SK-N-SH treated with all-trans-retinoic acid at 6 μM for 48 hours (cell line): ENCODE data around the gene DOC2B.

Experiments used
- ATAC-seq: fragments of 200-7000 bp; cut with Tn5 transposase; 3 replicates; pipeline ENCODE4 v1.9.1; 2020; ENCODE audit warnings: mild to moderate bottlenecking, moderate library complexity
- ARNTL ChIP-seq: fragments of 450-650 bp; formaldehyde crosslinking; IDR thresholded peaks from 2 replicates; pipeline ENCODE4 v1.5.0; 2020; ENCODE audit warnings: low read depth, mild to moderate bottlenecking, moderate library complexity, borderline replicate concordance
- BACH2 ChIP-seq: fragments of 250-450 bp; sonication (Bioruptor Pico); IDR thresholded peaks from 2 replicates; pipeline ENCODE4 v1.9.0; 2021; ENCODE audit warnings: mild to moderate bottlenecking, borderline replicate concordance
- CSDC2 ChIP-seq: fragments of 250-450 bp; sonication (Bioruptor Pico); IDR thresholded peaks from 2 replicates; pipeline ENCODE4 v1.5.0; 2020; ENCODE audit warnings: mild to moderate bottlenecking, moderate library complexity
- ESRRG ChIP-seq: fragments of 250-450 bp; sonication (Bioruptor Pico); IDR thresholded peaks from 2 replicates; pipeline ENCODE4 v1.6.1; 2021; ENCODE audit warnings: mild to moderate bottlenecking
- GLIS3 ChIP-seq: fragments of 250-450 bp; sonication (Bioruptor Pico); IDR thresholded peaks from 2 replicates; pipeline ENCODE4 v1.5.0; 2020; ENCODE audit warnings: mild to moderate bottlenecking, moderate library complexity
- ISL1 ChIP-seq: fragments of 250-450 bp; sonication (Bioruptor Pico); IDR thresholded peaks from 2 replicates; pipeline ENCODE4 v2.1.2; 2022; ENCODE audit warnings: mild to moderate bottlenecking, moderate library complexity
- OSR1 ChIP-seq: fragments of 250-450 bp; sonication (Bioruptor Pico); IDR thresholded peaks from 2 replicates; pipeline ENCODE4 v1.8.0; 2022; ENCODE audit warnings: moderate library complexity, mild to moderate bottlenecking, inconsistent platforms
- PPARA ChIP-seq: fragments of 250-450 bp; sonication (Bioruptor Pico); IDR thresholded peaks from 2 replicates; pipeline ENCODE4 v1.5.0; 2020; ENCODE audit warnings: mild to moderate bottlenecking, borderline replicate concordance
- RARB ChIP-seq: fragments of 250-450 bp; sonication (Bioruptor Pico); IDR thresholded peaks from 2 replicates; pipeline ENCODE4 v1.8.0; 2021; ENCODE audit warnings: mild to moderate bottlenecking, moderate library complexity
- SNAI2 ChIP-seq: fragments of 250-450 bp; sonication (Bioruptor Pico); IDR thresholded peaks from 2 replicates; pipeline ENCODE4 v1.5.0; 2020; ENCODE audit warnings: mild to moderate bottlenecking, moderate library complexity
- TCF4 ChIP-seq: fragments of 250-450 bp; sonication (Bioruptor Pico); IDR thresholded peaks from 2 replicates; pipeline ENCODE4 v1.8.0; 2021; ENCODE audit warnings: mild to moderate bottlenecking, moderate library complexity, borderline replicate concordance
- TOX ChIP-seq: fragments of 250-450 bp; sonication (Bioruptor Pico); IDR thresholded peaks from 2 replicates; pipeline ENCODE4 v1.8.0; 2021; ENCODE audit warnings: mild to moderate bottlenecking, moderate library complexity, borderline replicate concordance
- ZC3H10 ChIP-seq: fragments of 250-450 bp; sonication (Bioruptor Pico); IDR thresholded peaks from 2 replicates; pipeline ENCODE4 v1.5.1; 2021; ENCODE audit warnings: mild to moderate bottlenecking, moderate library complexity
- ZFP3 ChIP-seq: fragments of 250-450 bp; sonication (Bioruptor Pico); IDR thresholded peaks from 2 replicates; pipeline ENCODE4 v1.5.0; 2020; ENCODE audit warnings: mild to moderate bottlenecking, moderate library complexity
- ZFP30 ChIP-seq: fragments of 450-650 bp; formaldehyde crosslinking; IDR thresholded peaks from 2 replicates; pipeline ENCODE4 v1.5.0; 2022; ENCODE audit warnings: mild to moderate bottlenecking, moderate library complexity
- ZNF565 ChIP-seq: fragments of 450-650 bp; formaldehyde crosslinking; conservative IDR thresholded peaks from 2 replicates; pipeline ENCODE4 v1.5.0; 2020; ENCODE audit warnings: low read depth, mild to moderate bottlenecking, moderate library complexity
- ZNF70 ChIP-seq: fragments of 450-650 bp; formaldehyde crosslinking; IDR thresholded peaks from 2 replicates; pipeline ENCODE4 v1.5.0; 2020; ENCODE audit warnings: mild to moderate bottlenecking, moderate library complexity
- ZNF8 ChIP-seq: fragments of 450-650 bp; formaldehyde crosslinking; IDR thresholded peaks from 2 replicates; pipeline ENCODE4 v1.5.0; 2020; ENCODE audit warnings: mild to moderate bottlenecking, moderate library complexity
- TF ChIP-seq, protein P1 (sequence below): fragments of 250-450 bp; sonication (Bioruptor Pico); IDR thresholded peaks from 2 replicates; pipeline ENCODE4 v1.8.0; 2020; ENCODE audit warnings: mild to moderate bottlenecking, moderate library complexity, borderline replicate concordance
- TF ChIP-seq, protein P2 (sequence below): fragments of 250-450 bp; sonication (Bioruptor Pico); IDR thresholded peaks from 2 replicates; pipeline ENCODE4 v1.5.1; 2021; ENCODE audit warnings: mild to moderate bottlenecking, moderate library complexity
- TF ChIP-seq, protein P3 (sequence below): fragments of 250-450 bp; sonication (Bioruptor Pico); IDR thresholded peaks from 2 replicates; pipeline ENCODE4 v1.8.0; 2021; ENCODE audit warnings: low read depth, mild to moderate bottlenecking, moderate library complexity, borderline replicate concordance
- TF ChIP-seq, protein P4 (sequence below): fragments of 250-450 bp; sonication (Bioruptor Pico); IDR thresholded peaks from 2 replicates; pipeline ENCODE4 v1.5.0; 2020; ENCODE audit warnings: mild to moderate bottlenecking, moderate library complexity

The DOC2B gene

DNA sequence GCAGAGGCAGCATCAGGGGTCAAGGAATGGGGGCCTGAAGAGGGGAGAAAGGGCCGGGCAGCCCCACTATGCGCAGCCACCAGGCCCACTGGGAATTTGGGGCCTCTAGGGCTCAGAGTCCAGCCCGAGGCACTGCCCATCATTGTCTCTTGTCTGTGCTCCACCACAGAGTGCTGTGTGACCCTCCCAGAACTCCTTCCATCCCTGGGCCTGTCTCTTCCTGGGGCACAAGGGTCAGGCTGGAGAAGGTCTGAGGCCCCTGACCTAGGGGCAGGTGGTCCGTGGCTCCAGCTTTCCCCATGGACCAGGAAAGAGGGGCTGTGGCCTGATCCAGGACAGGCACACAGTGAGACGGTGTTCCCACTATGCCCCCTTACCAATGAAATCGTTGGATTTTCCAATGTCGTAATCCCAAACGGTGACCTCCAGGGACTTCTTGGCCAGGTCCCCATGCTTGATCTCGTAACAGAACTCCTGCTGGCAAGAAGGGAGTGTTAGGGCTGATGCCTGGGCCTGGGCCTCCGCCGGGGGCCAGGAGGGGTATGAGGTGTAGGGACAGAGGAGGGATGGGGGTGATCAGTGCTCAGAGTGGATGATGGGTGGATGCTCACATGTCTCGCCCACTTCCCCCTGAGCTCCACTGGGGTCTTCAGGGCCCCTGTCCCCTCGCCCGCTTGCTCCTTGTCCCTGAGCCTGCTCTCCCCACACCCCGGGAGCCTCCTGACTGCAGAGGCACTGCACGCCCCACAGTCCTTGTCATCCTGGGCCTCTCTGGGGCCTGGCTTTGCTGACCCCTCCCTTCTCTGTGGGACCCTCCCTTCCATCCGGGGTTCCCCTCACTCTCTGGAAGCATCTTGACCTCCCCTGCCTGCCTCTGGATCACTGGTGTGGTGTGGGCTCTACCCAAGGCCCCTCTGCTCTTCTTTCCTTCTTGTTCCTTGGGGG, 33.4 kb downstream of the DOC2B start:
- no peak for ATAC-seq
- TF ChIP-seq ZFP3 (CRISPR knock-in tag), result no peak
- TF ChIP-seq, protein P1, sequence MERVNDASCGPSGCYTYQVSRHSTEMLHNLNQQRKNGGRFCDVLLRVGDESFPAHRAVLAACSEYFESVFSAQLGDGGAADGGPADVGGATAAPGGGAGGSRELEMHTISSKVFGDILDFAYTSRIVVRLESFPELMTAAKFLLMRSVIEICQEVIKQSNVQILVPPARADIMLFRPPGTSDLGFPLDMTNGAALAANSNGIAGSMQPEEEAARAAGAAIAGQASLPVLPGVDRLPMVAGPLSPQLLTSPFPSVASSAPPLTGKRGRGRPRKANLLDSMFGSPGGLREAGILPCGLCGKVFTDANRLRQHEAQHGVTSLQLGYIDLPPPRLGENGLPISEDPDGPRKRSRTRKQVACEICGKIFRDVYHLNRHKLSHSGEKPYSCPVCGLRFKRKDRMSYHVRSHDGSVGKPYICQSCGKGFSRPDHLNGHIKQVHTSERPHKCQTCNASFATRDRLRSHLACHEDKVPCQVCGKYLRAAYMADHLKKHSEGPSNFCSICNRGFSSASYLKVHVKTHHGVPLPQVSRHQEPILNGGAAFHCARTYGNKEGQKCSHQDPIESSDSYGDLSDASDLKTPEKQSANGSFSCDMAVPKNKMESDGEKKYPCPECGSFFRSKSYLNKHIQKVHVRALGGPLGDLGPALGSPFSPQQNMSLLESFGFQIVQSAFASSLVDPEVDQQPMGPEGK (CRISPR knock-in tag), result no peak
- TF ChIP-seq, protein P2, sequence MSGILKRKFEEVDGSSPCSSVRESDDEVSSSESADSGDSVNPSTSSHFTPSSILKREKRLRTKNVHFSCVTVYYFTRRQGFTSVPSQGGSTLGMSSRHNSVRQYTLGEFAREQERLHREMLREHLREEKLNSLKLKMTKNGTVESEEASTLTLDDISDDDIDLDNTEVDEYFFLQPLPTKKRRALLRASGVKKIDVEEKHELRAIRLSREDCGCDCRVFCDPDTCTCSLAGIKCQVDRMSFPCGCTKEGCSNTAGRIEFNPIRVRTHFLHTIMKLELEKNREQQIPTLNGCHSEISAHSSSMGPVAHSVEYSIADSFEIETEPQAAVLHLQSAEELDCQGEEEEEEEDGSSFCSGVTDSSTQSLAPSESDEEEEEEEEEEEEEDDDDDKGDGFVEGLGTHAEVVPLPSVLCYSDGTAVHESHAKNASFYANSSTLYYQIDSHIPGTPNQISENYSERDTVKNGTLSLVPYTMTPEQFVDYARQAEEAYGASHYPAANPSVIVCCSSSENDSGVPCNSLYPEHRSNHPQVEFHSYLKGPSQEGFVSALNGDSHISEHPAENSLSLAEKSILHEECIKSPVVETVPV (CRISPR knock-in tag), result no peak
- TF ChIP-seq ZNF8 (CRISPR knock-in tag), result no peak
- TF ChIP-seq ESRRG (CRISPR knock-in tag), result no peak
- TF ChIP-seq TCF4 (CRISPR knock-in tag), result no peak
- TF ChIP-seq, protein P3, sequence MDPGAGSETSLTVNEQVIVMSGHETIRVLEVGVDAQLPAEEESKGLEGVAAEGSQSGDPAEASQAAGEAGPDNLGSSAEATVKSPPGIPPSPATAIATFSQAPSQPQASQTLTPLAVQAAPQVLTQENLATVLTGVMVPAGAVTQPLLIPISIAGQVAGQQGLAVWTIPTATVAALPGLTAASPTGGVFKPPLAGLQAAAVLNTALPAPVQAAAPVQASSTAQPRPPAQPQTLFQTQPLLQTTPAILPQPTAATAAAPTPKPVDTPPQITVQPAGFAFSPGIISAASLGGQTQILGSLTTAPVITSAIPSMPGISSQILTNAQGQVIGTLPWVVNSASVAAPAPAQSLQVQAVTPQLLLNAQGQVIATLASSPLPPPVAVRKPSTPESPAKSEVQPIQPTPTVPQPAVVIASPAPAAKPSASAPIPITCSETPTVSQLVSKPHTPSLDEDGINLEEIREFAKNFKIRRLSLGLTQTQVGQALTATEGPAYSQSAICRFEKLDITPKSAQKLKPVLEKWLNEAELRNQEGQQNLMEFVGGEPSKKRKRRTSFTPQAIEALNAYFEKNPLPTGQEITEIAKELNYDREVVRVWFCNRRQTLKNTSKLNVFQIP, result no peak
- no peak for TF ChIP-seq ZC3H10 (CRISPR knock-in tag)
- TF ChIP-seq GLIS3 (CRISPR knock-in tag), result no peak
- TF ChIP-seq ZFP30 (CRISPR knock-in tag), result no peak
- no peak for TF ChIP-seq BACH2 (CRISPR knock-in tag)
- no peak for TF ChIP-seq ZNF565 (CRISPR knock-in tag)
- TF ChIP-seq, protein P4, sequence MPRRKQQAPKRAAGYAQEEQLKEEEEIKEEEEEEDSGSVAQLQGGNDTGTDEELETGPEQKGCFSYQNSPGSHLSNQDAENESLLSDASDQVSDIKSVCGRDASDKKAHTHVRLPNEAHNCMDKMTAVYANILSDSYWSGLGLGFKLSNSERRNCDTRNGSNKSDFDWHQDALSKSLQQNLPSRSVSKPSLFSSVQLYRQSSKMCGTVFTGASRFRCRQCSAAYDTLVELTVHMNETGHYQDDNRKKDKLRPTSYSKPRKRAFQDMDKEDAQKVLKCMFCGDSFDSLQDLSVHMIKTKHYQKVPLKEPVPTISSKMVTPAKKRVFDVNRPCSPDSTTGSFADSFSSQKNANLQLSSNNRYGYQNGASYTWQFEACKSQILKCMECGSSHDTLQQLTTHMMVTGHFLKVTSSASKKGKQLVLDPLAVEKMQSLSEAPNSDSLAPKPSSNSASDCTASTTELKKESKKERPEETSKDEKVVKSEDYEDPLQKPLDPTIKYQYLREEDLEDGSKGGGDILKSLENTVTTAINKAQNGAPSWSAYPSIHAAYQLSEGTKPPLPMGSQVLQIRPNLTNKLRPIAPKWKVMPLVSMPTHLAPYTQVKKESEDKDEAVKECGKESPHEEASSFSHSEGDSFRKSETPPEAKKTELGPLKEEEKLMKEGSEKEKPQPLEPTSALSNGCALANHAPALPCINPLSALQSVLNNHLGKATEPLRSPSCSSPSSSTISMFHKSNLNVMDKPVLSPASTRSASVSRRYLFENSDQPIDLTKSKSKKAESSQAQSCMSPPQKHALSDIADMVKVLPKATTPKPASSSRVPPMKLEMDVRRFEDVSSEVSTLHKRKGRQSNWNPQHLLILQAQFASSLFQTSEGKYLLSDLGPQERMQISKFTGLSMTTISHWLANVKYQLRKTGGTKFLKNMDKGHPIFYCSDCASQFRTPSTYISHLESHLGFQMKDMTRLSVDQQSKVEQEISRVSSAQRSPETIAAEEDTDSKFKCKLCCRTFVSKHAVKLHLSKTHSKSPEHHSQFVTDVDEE (CRISPR knock-in tag), result no peak
- no peak for TF ChIP-seq CSDC2 (CRISPR knock-in tag)
- TF ChIP-seq ISL1 (CRISPR knock-in tag), result no peak

- ATAC-seq, result no peak
- no peak for TF ChIP-seq ZNF70
- TF ChIP-seq ZNF8 (CRISPR knock-in tag), result no peak
- no peak for TF ChIP-seq ARNTL (CRISPR knock-in tag)
- no peak for TF ChIP-seq ZFP3 (CRISPR knock-in tag)
- no peak for TF ChIP-seq RARB
- TF ChIP-seq ZNF565 (CRISPR knock-in tag), result no peak
- no peak for TF ChIP-seq TOX (CRISPR knock-in tag)
- TF ChIP-seq ISL1 (CRISPR knock-in tag), result no peak
- TF ChIP-seq ZC3H10 (CRISPR knock-in tag), result no peak
- TF ChIP-seq, protein P1 (CRISPR knock-in tag), result no peak
- TF ChIP-seq, protein P4 (CRISPR knock-in tag), result no peak
- TF ChIP-seq PPARA (CRISPR knock-in tag), result no peak
- no peak for TF ChIP-seq OSR1 (CRISPR knock-in tag)
- no peak for TF ChIP-seq ESRRG (CRISPR knock-in tag)
- TF ChIP-seq SNAI2 (CRISPR knock-in tag), result no peak
- no peak for TF ChIP-seq BACH2 (CRISPR knock-in tag)
- no peak for TF ChIP-seq CSDC2 (CRISPR knock-in tag)
- TF ChIP-seq, protein P3, result no peak
- TF ChIP-seq TCF4 (CRISPR knock-in tag), result no peak
Measured at GRCh38 chr17:146983-147761, 34.3 kb downstream of the DOC2B start.
